Common myeloid progenitor, CD34-positive (primary cell): ENCODE measurements around the gene GLT6D1.

Experiments used
- CTCF ChIA-PET: fragments of 350-600 bp; sonication (Branson Sonifier 250); formaldehyde crosslinking; loops from one replicate; lab custom pipeline; 2021; ENCODE audit warnings: antibody characterized with exemption; lab: Charles Lee
- POLR2A ChIA-PET: fragments of 350-600 bp; sonication (Branson Sonifier 250); formaldehyde crosslinking; loops from one replicate; lab custom pipeline; 2021; ENCODE audit warnings: antibody characterized with exemption; lab: Charles Lee
- DNase-seq, 3 donors: peaks; one replicate each; pipeline versions ENCODE4 v3.0.0 to v3.0.0-alpha.2; 2013
- H3K27ac ChIP-seq, 2 experiments: 1 replicate in 1 of 2; 2 replicates in 1 of 2; pipeline ENCODE4 v1.7.0; 2013; ENCODE audit warnings: inconsistent platforms in 2 of 2, low read length in 2 of 2, mild to moderate bottlenecking in 2 of 2, low read depth in 1 of 2, moderate library complexity in 1 of 2; ENCODE audit not compliant: severe bottlenecking in 2 of 2, insufficient read depth in 1 of 2, poor library complexity in 1 of 2
- H3K27me3 ChIP-seq, 5 experiments: replicated peaks in 2 of 5; 1 replicate in 3 of 5; 2 replicates in 2 of 5; pipeline versions ENCODE4 v1.6.1 to v1.7.0; 2013; ENCODE audit warnings: low read length in 4 of 5, mild to moderate bottlenecking in 2 of 5, moderate library complexity in 2 of 5, inconsistent platforms in 1 of 5; ENCODE audit not compliant: insufficient read depth in 5 of 5, control insufficient read depth in 4 of 5
- H3K36me3 ChIP-seq, 4 experiments: 1 replicate in 2 of 4; 2 replicates in 2 of 4; pipeline versions ENCODE4 v1.6.1 to v1.7.0; 2013; ENCODE audit warnings: low read length in 3 of 4, control low read depth in 1 of 4, mild to moderate bottlenecking in 1 of 4; ENCODE audit not compliant: control insufficient read depth in 4 of 4, insufficient read depth in 4 of 4
- H3K4me1 ChIP-seq, 4 experiments: 1 replicate in 3 of 4; 2 replicates in 1 of 4; pipeline versions ENCODE4 v1.6.1 to v1.7.1; 2013; ENCODE audit warnings: low read length in 3 of 4, mild to moderate bottlenecking in 3 of 4, control low read depth in 1 of 4, inconsistent platforms in 1 of 4, moderate library complexity in 1 of 4; ENCODE audit not compliant: control insufficient read depth in 4 of 4, insufficient read depth in 4 of 4; ENCODE audit errors: control extremely low read depth in 1 of 4
- H3K4me3 ChIP-seq, 7 experiments: 1 replicate in 4 of 7; 2 replicates in 3 of 7; pipeline versions ENCODE4 v1.5.1 to v1.7.0; 2013; ENCODE audit warnings: mild to moderate bottlenecking in 7 of 7, low read length in 6 of 7, moderate library complexity in 6 of 7, inconsistent platforms in 2 of 7, low read depth in 2 of 7, control low read depth in 1 of 7; ENCODE audit not compliant: insufficient read depth in 4 of 7, control insufficient read depth in 1 of 7; ENCODE audit errors: extremely low read depth in 1 of 7
- H3K9me3 ChIP-seq, 5 experiments: 1 replicate in 4 of 5; 2 replicates in 1 of 5; pipeline versions ENCODE4 v1.6.1 to v1.7.1; 2013; ENCODE audit warnings: low read length in 4 of 5, mild to moderate bottlenecking in 2 of 5, inconsistent platforms in 1 of 5, low read depth in 1 of 5, moderate library complexity in 1 of 5; ENCODE audit not compliant: control insufficient read depth in 4 of 5, insufficient read depth in 2 of 5; ENCODE audit errors: control extremely low read depth in 1 of 5
- WGBS: methylation state at CpG from one replicate; pipeline ENCODE4 v1.1.5; 2013; ENCODE audit not compliant: insufficient coverage; 5-methylcytosine and 5-hydroxymethylcytosine counted together

The GLT6D1 gene

DNA sequence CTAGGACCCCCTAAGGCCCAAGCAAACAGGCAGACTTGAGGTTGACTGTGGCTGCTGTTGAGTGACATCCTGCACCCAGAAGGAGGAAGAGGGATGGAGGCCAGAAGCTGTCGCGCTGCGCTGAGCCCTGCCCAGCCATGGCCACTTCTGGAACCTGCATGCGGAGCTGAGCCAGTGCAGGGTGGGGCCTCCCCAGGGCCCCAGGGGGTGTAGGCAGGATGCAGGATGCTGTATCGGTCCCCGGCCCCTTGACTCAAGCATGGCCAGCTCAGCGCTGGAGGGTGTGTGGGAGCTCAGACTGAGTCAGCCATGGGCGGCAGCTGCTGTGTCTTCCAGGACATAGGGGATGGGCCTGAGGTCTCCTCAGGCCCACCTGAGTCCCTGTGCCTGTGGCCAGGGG, 26.9 kb downstream of the GLT6D1 start:
- CTCF ChIA-PET = no interaction called here

DNA sequence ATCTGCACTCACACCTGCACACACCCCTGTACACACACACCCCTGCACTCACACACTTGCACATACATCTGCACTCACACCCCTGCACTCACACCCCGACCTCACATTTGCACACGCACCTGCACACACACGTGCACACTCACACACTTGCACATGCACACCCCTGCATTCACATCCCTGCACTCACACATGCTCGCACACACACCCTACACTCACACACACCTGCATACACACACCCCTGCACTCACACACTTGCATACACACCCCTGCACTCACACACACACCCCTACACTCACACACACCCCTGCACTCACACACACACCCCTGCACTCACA, 27.5 kb downstream of the GLT6D1 start:
- CTCF ChIA-PET = no interaction called here
- Histone ChIP-seq H3K4me1 (no peaks in the 10 kb centered on the region), H3K36me3 (no peaks in the 10 kb centered on the region), H3K27me3 (no peaks in the 10 kb centered on the region), H3K9me3 (no peaks in the 10 kb centered on the region), H3K27ac (no peak overlapping the region), H3K4me3 (no peak overlapping the region)
- POLR2A ChIA-PET = no interaction called here
- no peak for DNase-seq
- WGBS = 21% methylated on average over 4 of the region's 4 CpGs

More for the DNA sequence above, 26.9 kb downstream of the GLT6D1 start:
- POLR2A ChIA-PET = no interaction called here
- Histone ChIP-seq H3K4me3 (no peak overlapping the region), H3K4me1 (no peaks in the 10 kb centered on the region), H3K27me3 (no peaks in the 10 kb centered on the region), H3K9me3 (no peaks in the 10 kb centered on the region), H3K27ac (no peak overlapping the region), H3K36me3 (no peaks in the 10 kb centered on the region)
- no peak for DNase-seq
- WGBS = 93% methylated on average over 7 of the region's 8 CpGs

DNA sequence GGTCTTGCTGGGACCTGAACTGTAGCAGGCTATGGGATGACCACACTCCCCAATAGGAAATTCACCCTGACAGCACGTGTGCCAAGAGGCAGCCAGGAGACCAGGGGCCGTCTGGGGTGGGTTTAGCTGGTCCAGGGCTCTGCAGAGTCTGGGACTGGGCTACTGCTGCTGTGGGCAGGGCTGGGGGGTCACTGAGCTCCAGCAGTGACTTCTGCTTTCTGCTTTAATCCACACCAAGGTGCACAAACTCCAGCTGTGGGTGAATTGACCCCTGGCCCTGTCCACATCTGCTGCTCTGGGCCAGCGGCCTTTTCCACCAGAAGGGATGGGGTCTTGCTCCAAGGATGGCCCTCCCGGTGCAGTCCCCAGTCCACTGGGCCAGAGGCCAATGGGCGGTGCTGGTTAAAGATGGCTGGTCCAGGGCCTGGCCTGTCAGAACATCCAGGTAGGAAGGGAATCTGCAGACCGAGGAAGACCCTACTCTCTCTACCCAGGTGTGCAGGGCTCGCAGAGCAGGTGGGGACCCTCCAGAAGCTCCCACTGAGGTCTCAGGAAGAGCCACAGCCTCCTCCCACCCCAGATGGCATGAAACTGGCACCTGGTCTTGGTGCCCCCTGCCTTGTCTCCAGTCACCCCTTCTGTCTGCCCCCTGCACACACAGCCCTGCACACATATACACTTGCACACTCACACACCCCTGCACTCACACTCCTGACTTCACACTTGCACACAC, 28.0 kb downstream of the GLT6D1 start:
- CTCF ChIA-PET = no interaction called here
- Histone ChIP-seq H3K27me3 (no peaks in the 10 kb centered on the region), H3K9me3 (no peaks in the 10 kb centered on the region), H3K36me3 (no peaks in the 10 kb centered on the region), H3K4me3 (no peak overlapping the region), H3K4me1 (no peaks in the 10 kb centered on the region), H3K27ac (no peak overlapping the region)
- no peak for DNase-seq
- POLR2A ChIA-PET = no interaction called here
- WGBS = 88% methylated on average over 5 of the region's 7 CpGs

- H3K27ac ChIP-seq = no peak overlapping the region
- H3K4me1 ChIP-seq = no peaks in the 10 kb centered on the region
- H3K27me3 ChIP-seq = no peaks in the 10 kb centered on the region
- H3K9me3 ChIP-seq = no peaks in the 10 kb centered on the region
- ChIA-PET POLR2A (no interaction called here), CTCF (no interaction called here)
- H3K36me3 ChIP-seq = no peaks in the 10 kb centered on the region
- H3K4me3 ChIP-seq = no peak overlapping the region
- 89% methylated on average over 12 of the region's 13 CpGs for WGBS
- DNase-seq = no peak
Measured at GRCh38 chr9:135610290-135611141, 28.8 kb downstream of the GLT6D1 start.

- ChIA-PET POLR2A (no interaction called here), CTCF (no interaction called here)
- Histone ChIP-seq H3K36me3 (no peaks in the 10 kb centered on the region), H3K27ac (no peak overlapping the region), H3K4me3 (no peak overlapping the region), H3K9me3 (no peaks in the 10 kb centered on the region), H3K27me3 (peaks cover 0 to 2% (median 0%) of the 10 kb centered on the region in 5 experiments), H3K4me1 (no peaks in the 10 kb centered on the region)
- WGBS = 94% methylated on average over 16 of the region's 17 CpGs
- DNase-seq = no peak
Measured at GRCh38 chr9:135609366-135609955, 29.9 kb downstream of the GLT6D1 start.

GRCh38 chr9:135608999-135609317, 30.4 kb downstream of the GLT6D1 start:
- peaks cover 0 to 7% (median 0%) of the 10 kb centered on the region in 5 experiments for H3K27me3 ChIP-seq
- no peaks in the 10 kb centered on the region for H3K4me1 ChIP-seq
- H3K36me3 ChIP-seq = no peaks in the 10 kb centered on the region
- CTCF ChIA-PET = no interaction called here
- no peaks in the 10 kb centered on the region for H3K9me3 ChIP-seq
- H3K4me3 ChIP-seq = no peak overlapping the region
- WGBS = 92% methylated on average over 6 of the region's 15 CpGs
- DNase-seq = no peak
- POLR2A ChIA-PET = no interaction called here
- H3K27ac ChIP-seq = no peak overlapping the region
